Endothelial cell of umbilical vein (primary cell): ENCODE measurements around the gene PUM2. TPM values are rescaled to one million over a fixed set of nuclear protein-coding genes. Genes with fewer than 3 reads are reported as not detected.

ENCODE experiments used
- BruUV-seq: library from RNA; stranded (reverse); fragments of 400-500 nt; replicated peaks from 2 replicates; lab custom pipeline; 2021; lab: Mats Ljungman, UMichigan
- CTCF ChIA-PET: fragments of 300-600, 350-600 bp; sonication (Branson Sonifier 250); formaldehyde crosslinking; loops from one replicate; lab custom pipeline; 2021; ENCODE audit warnings: antibody characterized with exemption, inconsistent platforms; lab: Charles Lee
- POLR2A ChIA-PET: fragments of 300-600, 350-600 bp; sonication (Branson Sonifier 250); formaldehyde crosslinking; loops from one replicate; lab custom pipeline; 2021; ENCODE audit warnings: antibody characterized with exemption, inconsistent platforms; lab: Charles Lee
- DNase-seq: peaks from one replicate; pipeline ENCODE4 v3.0.0-alpha.2; 2011; ENCODE audit warnings: low read depth, low spot score
- FAIRE-seq: peaks from 2 replicates; lab custom pipeline; 2011; peaks lifted over from hg19 to GRCh38; lab: Jason Lieb, UNC
- H2AFZ ChIP-seq: 2 replicates; pipeline ENCODE4 v1.6.0; 2012; ENCODE audit warnings: low read depth, low read length, control low read depth, inconsistent platforms
- H3K27ac ChIP-seq: 2 replicates; pipeline ENCODE4 v1.5.1; 2011; ENCODE audit warnings: low read depth, mild to moderate bottlenecking, control low read depth, low read length, moderate library complexity; ENCODE audit not compliant: insufficient read depth
- H3K27me3 ChIP-seq, 2 experiments: 2 replicates each; pipeline versions ENCODE4 v1.6.0 to v1.6.1; 2011; ENCODE audit warnings: low read length in 2 of 2, mixed read lengths in 1 of 2; ENCODE audit not compliant: control insufficient read depth in 2 of 2, insufficient read depth in 2 of 2
- H3K36me3 ChIP-seq, 2 experiments: 2 replicates in 1 of 2; 3 replicates in 1 of 2; pipeline ENCODE4 v1.5.1; 2011; ENCODE audit warnings: low read length in 2 of 2, mild to moderate bottlenecking in 1 of 2, moderate library complexity in 1 of 2; ENCODE audit not compliant: control insufficient read depth in 2 of 2, insufficient read depth in 2 of 2; ENCODE audit errors: extremely low read depth in 1 of 2
- H3K4me1 ChIP-seq: 3 replicates; pipeline ENCODE4 v1.5.1; 2011; ENCODE audit warnings: mild to moderate bottlenecking, low read length; ENCODE audit not compliant: control insufficient read depth, insufficient read depth; ENCODE audit errors: extremely low read depth
- H3K4me2 ChIP-seq: 2 replicates; pipeline ENCODE4 v1.6.1; 2011; ENCODE audit warnings: low read length, control low read depth, mixed read lengths; ENCODE audit not compliant: insufficient read depth
- H3K4me3 ChIP-seq, 3 experiments: fragments of 200-600 bp in 1 of 3; sonication (generic), shearing (Covaris generic) in 1 of 3; replicated peaks in 1 of 3; 2 replicates each; pipeline ENCODE4 v1.5.1; 2011 to 2016; ENCODE audit warnings: control low read depth in 3 of 3, low read length in 3 of 3, mild to moderate bottlenecking in 2 of 3, inconsistent platforms in 1 of 3, low read depth in 1 of 3, moderate library complexity in 1 of 3; ENCODE audit not compliant: insufficient read depth in 1 of 3
- H3K79me2 ChIP-seq: 2 replicates; pipeline ENCODE4 v1.6.0; 2012; ENCODE audit warnings: low read length, inconsistent platforms; ENCODE audit not compliant: control insufficient read depth, insufficient read depth
- H3K9ac ChIP-seq: replicated peaks from 2 replicates; pipeline ENCODE3; 2011; ENCODE audit warnings: low read length, control low read depth; ENCODE audit not compliant: insufficient read depth; ENCODE audit errors: extremely low read depth
- H3K9me1 ChIP-seq: replicated peaks from 3 replicates; pipeline ENCODE4 v1.6.0; 2011; ENCODE audit warnings: mild to moderate bottlenecking, low read length; ENCODE audit not compliant: control insufficient read depth, insufficient read depth; ENCODE audit errors: extremely low read depth
- H3K9me3 ChIP-seq: replicated peaks from 2 replicates; pipeline ENCODE4 v1.5.1; 2012; ENCODE audit warnings: low read length, inconsistent platforms; ENCODE audit not compliant: control insufficient read depth, insufficient read depth
- H4K20me1 ChIP-seq: replicated peaks from 2 replicates; pipeline ENCODE3; 2011; ENCODE audit warnings: mild to moderate bottlenecking, low read length; ENCODE audit not compliant: control insufficient read depth, insufficient read depth; ENCODE audit errors: extremely low read depth
- EZH2 ChIP-seq: IDR thresholded peaks from 2 replicates; pipeline ENCODE4 v1.6.1; 2012; ENCODE audit warnings: borderline replicate concordance, low read depth, mild to moderate bottlenecking, moderate library complexity, low read length, inconsistent platforms; ENCODE audit not compliant: severe bottlenecking
- FOS ChIP-seq: IDR thresholded peaks from 2 replicates; pipeline ENCODE4 v1.6.1; 2011; ENCODE audit warnings: mild to moderate bottlenecking, low read length, moderate library complexity, borderline replicate concordance; ENCODE audit not compliant: insufficient read depth
- GATA2 ChIP-seq: IDR thresholded peaks from 2 replicates; pipeline ENCODE4 v1.7.0; 2011; ENCODE audit warnings: low read depth, mild to moderate bottlenecking, moderate library complexity, mixed read lengths, low read length; ENCODE audit not compliant: insufficient read length, insufficient read depth
- JUN ChIP-seq: IDR thresholded peaks from 2 replicates; pipeline ENCODE4 v1.6.1; 2011; ENCODE audit warnings: borderline replicate concordance, low read depth; ENCODE audit not compliant: insufficient read length, insufficient read depth
- MYC ChIP-seq: IDR thresholded peaks from one replicate; pipeline ENCODE4 v1.6.1; 2011; ENCODE audit warnings: mild to moderate bottlenecking, low read depth, low read length
- POLR2A ChIP-seq: IDR thresholded peaks from 2 replicates; pipeline ENCODE4 v1.6.1; 2012; ENCODE audit warnings: low read depth, mild to moderate bottlenecking, control low read depth, low read length
- POLR2AphosphoS5 ChIP-seq: IDR thresholded peaks from 2 replicates; pipeline ENCODE4 v1.6.1; 2012; ENCODE audit warnings: low read depth, mild to moderate bottlenecking, control low read depth, low read length, moderate library complexity; ENCODE audit not compliant: insufficient read depth
- dilution Hi-C: fragments of 300-500 bp; cut with MboI; formaldehyde crosslinking; loops from one replicate; pipeline ENCODE4 v1.15.0; 2019; ENCODE audit warnings: low sequenced_read_pairs; ENCODE audit not compliant: extremely low pct_ligation_motif_present
- intact Hi-C: fragments of 100-400 bp; cut with micrococcal nuclease; formaldehyde crosslinking; loops from one replicate; pipeline ENCODE4 v1.10.0; 2022
- polyA plus RNA-seq, 4 experiments: library from polyadenylated mRNA; depleted of rRNA in 3 of 4; stranded (reverse) in 3 of 4; unstranded in 1 of 4; fragments of >200 nt; gene quantifications; 2 replicates each; pipeline versions ENCODE4 v1.2.1 to v1.2.3, GENCODE V29; 2011 to 2012; ENCODE audit warnings: missing spikeins in 1 of 4
- total RNA-seq: library from RNA; stranded (reverse); gene quantifications from 2 replicates; pipeline ENCODE4 v1.2.3, GENCODE V29; 2021
- TF ChIP-seq, protein P1 (sequence below): IDR thresholded peaks from 2 replicates; pipeline ENCODE4 v1.6.1; 2011; ENCODE audit not compliant: insufficient read depth, insufficient read length
- TF ChIP-seq, protein P2 (sequence below), 2 donors: IDR thresholded peaks; 1 replicate in 1 of 2; 2 replicates in 1 of 2; pipeline ENCODE4 v1.5.1; 2011; ENCODE audit warnings: low read length in 2 of 2, mild to moderate bottlenecking in 2 of 2, moderate library complexity in 2 of 2, control low read depth in 1 of 2, inconsistent platforms in 1 of 2, low read depth in 1 of 2; ENCODE audit not compliant: insufficient read depth in 1 of 2; ENCODE audit errors: extremely low read depth in 1 of 2

Gene PUM2
- total and polyA plus RNA-seq, 2 donors (not counting 3 experiments of a cell fraction or from before 2014, with no cell fraction given), result 32.9 to 83.7 TPM

DNA sequence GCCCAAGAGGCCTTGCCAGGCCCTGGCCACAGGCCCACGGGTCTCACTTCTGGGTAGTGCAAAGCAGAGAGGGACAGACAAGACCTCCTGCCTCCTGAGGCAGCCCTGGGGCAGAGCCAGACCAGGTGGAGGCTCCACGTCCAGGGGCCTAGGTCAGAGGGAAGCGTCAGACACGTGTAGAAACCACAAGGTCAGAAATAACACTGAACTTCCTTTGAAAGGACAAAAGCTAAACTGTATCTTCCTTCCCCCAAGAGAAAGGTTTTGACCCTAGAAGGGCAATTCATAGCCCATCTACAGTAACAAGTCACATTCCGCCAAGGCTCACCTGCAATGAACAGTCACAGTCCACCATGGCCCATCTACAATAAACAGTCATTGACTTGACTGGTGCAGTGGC, 143.6 kb downstream of the PUM2 start:
- intact Hi-C loops, result no loop called here
- H3K79me2 ChIP-seq, result no peaks in the 10 kb centered on the region

More for the DNA sequence above, 143.6 kb downstream of the PUM2 start:
- H3K4me2 ChIP-seq, result no peak overlapping the region
- H4K20me1 ChIP-seq, result no peaks in the 10 kb centered on the region
- H3K27ac ChIP-seq, result no peak overlapping the region
- H3K9me3 ChIP-seq, result no peaks in the 10 kb centered on the region
- H3K27me3 ChIP-seq, result no peaks in the 10 kb centered on the region
- H2AFZ ChIP-seq, result no peak overlapping the region
- H3K36me3 ChIP-seq, result no peaks in the 10 kb centered on the region
- no peak overlapping the region for H3K4me3 ChIP-seq
- POLR2A ChIA-PET, result no interaction called here
- FAIRE-seq (no peak), DNase-seq (no peak)
- TF ChIP-seq MYC (no peak), GATA2 (no peak), EZH2 (no peak), POLR2AphosphoS5 (no peak), POLR2A (no peak), JUN (no peak), FOS (no peak)
- TF ChIP-seq, protein P1, sequence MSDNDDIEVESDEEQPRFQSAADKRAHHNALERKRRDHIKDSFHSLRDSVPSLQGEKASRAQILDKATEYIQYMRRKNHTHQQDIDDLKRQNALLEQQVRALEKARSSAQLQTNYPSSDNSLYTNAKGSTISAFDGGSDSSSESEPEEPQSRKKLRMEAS, result no peak
- TF ChIP-seq, protein P2, sequence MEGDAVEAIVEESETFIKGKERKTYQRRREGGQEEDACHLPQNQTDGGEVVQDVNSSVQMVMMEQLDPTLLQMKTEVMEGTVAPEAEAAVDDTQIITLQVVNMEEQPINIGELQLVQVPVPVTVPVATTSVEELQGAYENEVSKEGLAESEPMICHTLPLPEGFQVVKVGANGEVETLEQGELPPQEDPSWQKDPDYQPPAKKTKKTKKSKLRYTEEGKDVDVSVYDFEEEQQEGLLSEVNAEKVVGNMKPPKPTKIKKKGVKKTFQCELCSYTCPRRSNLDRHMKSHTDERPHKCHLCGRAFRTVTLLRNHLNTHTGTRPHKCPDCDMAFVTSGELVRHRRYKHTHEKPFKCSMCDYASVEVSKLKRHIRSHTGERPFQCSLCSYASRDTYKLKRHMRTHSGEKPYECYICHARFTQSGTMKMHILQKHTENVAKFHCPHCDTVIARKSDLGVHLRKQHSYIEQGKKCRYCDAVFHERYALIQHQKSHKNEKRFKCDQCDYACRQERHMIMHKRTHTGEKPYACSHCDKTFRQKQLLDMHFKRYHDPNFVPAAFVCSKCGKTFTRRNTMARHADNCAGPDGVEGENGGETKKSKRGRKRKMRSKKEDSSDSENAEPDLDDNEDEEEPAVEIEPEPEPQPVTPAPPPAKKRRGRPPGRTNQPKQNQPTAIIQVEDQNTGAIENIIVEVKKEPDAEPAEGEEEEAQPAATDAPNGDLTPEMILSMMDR (IDR thresholded peaks at IDR 0.05; ENCODE audit: extremely low read depth in 1 of 2, insufficient read depth in 1 of 2, low read depth in 1 of 2, low read length in 2 of 2), result no peak
- dilution Hi-C loops, result no loop called here
- BruUV-seq, result no TSS peak
- H3K9ac ChIP-seq, result no peak overlapping the region
- CTCF ChIA-PET, result interaction anchor here (4.8 kb wide), 1 partner anchor 71 kb away, joined by 26 read pairs; no protein-coding TSS in a partner anchor
- H3K9me1 ChIP-seq, result no peaks in the 10 kb centered on the region
- no peaks in the 10 kb centered on the region for H3K4me1 ChIP-seq
